ENCODE measurements around the gene UBE2L5. TPM values are rescaled to one million over a fixed set of nuclear protein-coding genes. Genes with fewer than 3 reads are reported as not detected.

Gene UBE2L5
- total RNA-seq, 1 donor from 2014 or later, result not detected

DNA sequence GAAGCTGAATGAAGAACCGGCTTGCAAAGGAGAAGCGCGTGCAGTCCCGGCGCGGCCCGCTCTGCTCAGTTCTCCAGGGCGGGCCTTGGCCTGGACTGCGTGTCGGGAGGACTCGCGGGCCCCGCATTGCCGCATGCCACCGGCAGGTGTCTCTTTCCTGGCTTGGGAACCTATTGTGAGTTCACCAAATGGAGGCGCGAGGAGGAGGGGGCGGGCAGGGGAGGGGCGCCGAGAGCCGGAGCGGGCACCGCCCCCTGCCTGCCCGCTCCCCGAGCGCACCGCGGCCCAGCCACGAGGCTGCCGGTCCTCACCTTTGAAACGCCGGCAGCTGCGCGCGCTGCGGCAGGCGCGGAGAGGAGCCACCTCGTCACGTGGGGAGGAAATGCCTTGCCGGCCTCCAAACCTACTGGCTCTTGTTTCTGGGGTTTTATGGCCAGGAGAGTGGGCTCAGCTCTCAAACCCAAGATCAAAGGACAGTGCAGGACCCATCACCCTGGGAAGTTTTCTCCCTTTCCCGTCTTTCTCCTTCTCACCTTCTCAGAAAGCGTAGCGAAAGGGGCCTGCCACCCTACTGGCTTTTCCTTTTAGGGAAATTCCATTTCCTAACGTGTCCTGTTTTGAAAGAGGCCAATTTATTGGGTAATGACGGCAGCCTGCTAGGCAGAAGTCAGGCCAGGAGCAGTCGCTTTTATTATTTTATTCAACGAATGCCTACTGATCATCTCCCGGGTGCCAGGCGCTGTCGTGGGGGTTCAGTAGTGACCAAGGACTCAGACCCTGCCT, 13.8 kb upstream of the UBE2L5 start:
- TF ChIP-seq, protein P1, sequence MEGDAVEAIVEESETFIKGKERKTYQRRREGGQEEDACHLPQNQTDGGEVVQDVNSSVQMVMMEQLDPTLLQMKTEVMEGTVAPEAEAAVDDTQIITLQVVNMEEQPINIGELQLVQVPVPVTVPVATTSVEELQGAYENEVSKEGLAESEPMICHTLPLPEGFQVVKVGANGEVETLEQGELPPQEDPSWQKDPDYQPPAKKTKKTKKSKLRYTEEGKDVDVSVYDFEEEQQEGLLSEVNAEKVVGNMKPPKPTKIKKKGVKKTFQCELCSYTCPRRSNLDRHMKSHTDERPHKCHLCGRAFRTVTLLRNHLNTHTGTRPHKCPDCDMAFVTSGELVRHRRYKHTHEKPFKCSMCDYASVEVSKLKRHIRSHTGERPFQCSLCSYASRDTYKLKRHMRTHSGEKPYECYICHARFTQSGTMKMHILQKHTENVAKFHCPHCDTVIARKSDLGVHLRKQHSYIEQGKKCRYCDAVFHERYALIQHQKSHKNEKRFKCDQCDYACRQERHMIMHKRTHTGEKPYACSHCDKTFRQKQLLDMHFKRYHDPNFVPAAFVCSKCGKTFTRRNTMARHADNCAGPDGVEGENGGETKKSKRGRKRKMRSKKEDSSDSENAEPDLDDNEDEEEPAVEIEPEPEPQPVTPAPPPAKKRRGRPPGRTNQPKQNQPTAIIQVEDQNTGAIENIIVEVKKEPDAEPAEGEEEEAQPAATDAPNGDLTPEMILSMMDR (IDR thresholded peaks at IDR 0.05; ENCODE audit: insufficient read depth, low read length, poor library complexity, severe bottlenecking), result peak; percentile 80
- Histone ChIP-seq H3K27me3 (ENCODE audit: control insufficient read depth, insufficient read depth, low read length) (no peaks in the 10 kb centered on the region), H3K36me3 (ENCODE audit: control insufficient read depth, insufficient read depth, low read length) (no peaks in the 10 kb centered on the region), H3K4me3 (ENCODE audit: low read depth, low read length) (no peak overlapping the region)
- DNase-seq (ENCODE audit: low read depth), result no peak

DNA sequence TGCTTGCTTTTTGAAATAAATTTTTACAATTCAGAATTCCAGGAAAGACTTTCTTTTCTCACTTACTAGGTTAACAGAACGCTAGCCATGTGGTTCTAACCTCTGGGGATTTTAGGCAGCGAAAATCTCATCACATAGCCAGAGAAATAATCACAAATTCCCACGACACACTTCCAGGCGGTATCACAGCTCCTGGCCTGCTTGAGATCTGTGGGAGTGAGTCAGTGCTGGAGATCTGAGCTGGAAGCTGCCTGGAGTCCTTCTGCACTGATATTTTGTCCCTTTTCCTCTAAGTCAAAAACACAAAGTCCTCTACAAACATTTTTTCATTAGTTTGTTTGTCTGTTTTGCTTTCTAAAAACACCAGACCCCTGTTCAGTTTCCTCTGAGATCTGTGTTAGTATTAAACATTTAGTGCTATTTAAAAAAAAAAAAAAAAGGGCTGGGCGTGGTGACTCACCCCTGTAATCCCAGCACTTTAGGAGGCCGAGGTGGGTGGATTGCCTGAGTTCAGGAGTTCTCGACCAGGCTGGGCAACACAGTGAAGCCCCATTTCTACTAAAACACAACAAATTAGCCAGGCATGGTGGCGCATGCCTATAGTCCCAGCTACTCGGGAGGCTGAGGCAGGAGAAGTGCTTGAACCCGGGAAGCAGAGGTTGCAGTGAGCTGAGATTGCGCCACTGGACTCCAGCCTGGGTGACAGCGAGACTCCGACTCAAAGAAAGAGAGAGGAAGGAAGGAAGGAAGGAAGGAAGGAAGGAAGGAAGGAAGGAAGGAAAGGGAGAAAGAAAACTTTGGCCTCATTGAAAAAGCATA, 12.2 kb upstream of the UBE2L5 start:
- DNase-seq (ENCODE audit: low read depth), result no peak

DNA sequence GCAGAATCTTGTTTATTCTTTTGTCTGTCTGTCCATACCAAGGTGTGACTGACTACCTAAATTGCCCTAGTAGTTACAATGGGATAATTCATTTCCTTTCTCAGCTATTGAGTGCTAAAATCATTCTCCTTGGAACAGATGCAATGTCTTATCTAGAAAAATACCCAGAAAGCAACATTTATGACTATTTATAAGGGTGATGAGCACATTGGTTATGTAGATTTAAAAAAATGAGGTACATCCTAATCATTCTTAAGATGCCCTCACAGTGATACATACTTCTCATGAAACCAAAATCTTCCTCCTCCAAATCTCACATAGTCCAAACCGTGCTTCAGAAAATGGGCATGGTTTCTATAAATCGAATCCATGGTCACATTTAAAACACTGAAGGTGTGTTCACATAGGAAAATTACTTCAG, 11.6 kb upstream of the UBE2L5 start:
- no peak for DNase-seq (ENCODE audit: low read depth)
- TF ChIP-seq, protein P1 (IDR thresholded peaks at IDR 0.05; ENCODE audit: insufficient read depth, low read length, poor library complexity, severe bottlenecking), result no peak

More for the DNA sequence above, 12.2 kb upstream of the UBE2L5 start:
- Histone ChIP-seq H3K4me3 (ENCODE audit: low read depth, low read length) (no peak overlapping the region), H3K36me3 (ENCODE audit: control insufficient read depth, insufficient read depth, low read length) (no peaks in the 10 kb centered on the region), H3K27me3 (ENCODE audit: control insufficient read depth, insufficient read depth, low read length) (no peaks in the 10 kb centered on the region)
- TF ChIP-seq, protein P1 (IDR thresholded peaks at IDR 0.05; ENCODE audit: insufficient read depth, low read length, poor library complexity, severe bottlenecking), result no peak

DNA sequence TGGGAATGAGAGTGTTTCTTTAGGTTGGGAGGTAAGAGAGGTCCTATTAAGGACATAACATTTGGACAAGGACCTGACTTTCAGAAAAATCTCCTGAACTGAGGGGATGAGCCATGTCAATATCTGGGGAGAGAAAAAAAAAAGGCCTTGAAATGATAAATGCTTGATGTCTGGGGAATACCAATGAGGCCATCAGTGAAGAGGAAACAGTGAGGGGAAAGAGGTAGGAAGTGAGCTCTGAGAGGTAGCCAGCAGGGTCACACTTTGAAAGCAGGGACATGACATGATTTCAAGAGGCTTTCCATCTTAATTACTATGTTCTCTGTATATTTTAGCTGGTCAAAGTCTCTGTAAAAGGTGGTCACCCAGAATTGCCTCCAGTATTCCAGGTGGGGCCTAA, 9.9 kb upstream of the UBE2L5 start:
- DNase-seq (ENCODE audit: low read depth), result no peak
- no peaks in the 10 kb centered on the region for H3K27me3 ChIP-seq (ENCODE audit: control insufficient read depth, insufficient read depth, low read length)
- no peaks in the 10 kb centered on the region for H3K36me3 ChIP-seq (ENCODE audit: control insufficient read depth, insufficient read depth, low read length)
- H3K4me3 ChIP-seq (ENCODE audit: low read depth, low read length), result no peak overlapping the region
- TF ChIP-seq, protein P1 (IDR thresholded peaks at IDR 0.05; ENCODE audit: insufficient read depth, low read length, poor library complexity, severe bottlenecking), result no peak

More for the DNA sequence above, 11.6 kb upstream of the UBE2L5 start:
- no peaks in the 10 kb centered on the region for H3K36me3 ChIP-seq (ENCODE audit: control insufficient read depth, insufficient read depth, low read length)
- H3K27me3 ChIP-seq (ENCODE audit: control insufficient read depth, insufficient read depth, low read length), result no peaks in the 10 kb centered on the region
- no peak overlapping the region for H3K4me3 ChIP-seq (ENCODE audit: low read depth, low read length)

DNA sequence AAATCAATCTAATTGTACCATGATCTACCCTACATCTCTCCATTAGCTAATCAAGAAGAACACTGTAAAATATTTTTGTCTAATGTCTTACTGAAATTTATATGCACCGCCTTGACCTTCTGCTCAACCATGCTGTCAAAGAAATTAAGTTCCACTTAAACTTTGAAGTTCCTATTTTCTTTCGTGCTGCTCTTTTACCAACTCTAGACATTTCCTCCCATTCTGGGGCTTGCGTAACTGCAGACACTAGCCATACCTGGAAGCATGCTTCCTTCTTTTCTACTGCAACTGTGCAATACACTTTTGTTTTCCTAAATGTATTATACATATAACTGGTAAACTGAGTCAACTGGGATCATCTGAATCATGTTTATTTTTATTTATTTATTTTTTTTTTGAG, 8.5 kb upstream of the UBE2L5 start:
- Histone ChIP-seq H3K27me3 (ENCODE audit: control insufficient read depth, insufficient read depth, low read length) (no peaks in the 10 kb centered on the region), H3K4me3 (ENCODE audit: low read depth, low read length) (no peak overlapping the region), H3K36me3 (ENCODE audit: control insufficient read depth, insufficient read depth, low read length) (no peaks in the 10 kb centered on the region)
- TF ChIP-seq, protein P1 (IDR thresholded peaks at IDR 0.05; ENCODE audit: insufficient read depth, low read length, poor library complexity, severe bottlenecking), result no peak
- no peak for DNase-seq (ENCODE audit: low read depth)
